AG04449 (cell line): ENCODE data around the gene GALNT2.

Experiments
- CTCF ChIA-PET: fragments of 350-600 bp; formaldehyde crosslinking; extraction: SDS; loops from one replicate; lab custom pipeline; 2021; ENCODE audit warnings: antibody characterized with exemption; lab: Yijun Ruan, JAX
- POLR2A ChIA-PET: fragments of 400-600, 350-600 bp; formaldehyde crosslinking; extraction: SDS; loops from one replicate; lab custom pipeline; 2020; ENCODE audit warnings: antibody characterized with exemption, inconsistent platforms; lab: Yijun Ruan, JAX
- DNase-seq: peaks from one replicate; pipeline ENCODE4 v3.0.0-alpha.2; 2010; ENCODE audit warnings: low read depth, low spot score
- H3K4me3 ChIP-seq: 2 replicates; pipeline ENCODE4 v1.5.1; 2011; ENCODE audit warnings: low read depth, mild to moderate bottlenecking, control low read depth, low read length
- CTCF ChIP-seq: IDR thresholded peaks from one replicate; pipeline ENCODE4 v1.5.1; 2011; ENCODE audit warnings: mild to moderate bottlenecking, moderate library complexity, low read length, control low read depth, inconsistent platforms; ENCODE audit not compliant: insufficient read depth; ENCODE audit errors: missing control alignments

The GALNT2 gene

GRCh38 chr1:230317823-230318819 is 251.1 kb downstream of the GALNT2 start:
- ChIA-PET POLR2A (no interaction called here), CTCF (interaction anchor here (0.6 kb wide), 1 partner anchor 704 kb away, joined by 3 read pairs; no protein-coding TSS in a partner anchor)
- no peak overlapping the region for H3K4me3 ChIP-seq
- no peak for DNase-seq
- no peak for TF ChIP-seq CTCF

GRCh38 chr1:230319014-230319747 is 252.1 kb downstream of the GALNT2 start:
- no peak for DNase-seq
- CTCF ChIA-PET = interaction anchor here (0.6 kb wide), 1 partner anchor 705 kb away, joined by 3 read pairs; no protein-coding TSS in a partner anchor
- POLR2A ChIA-PET = no interaction called here
- TF ChIP-seq CTCF = no peak
- H3K4me3 ChIP-seq = no peak overlapping the region

GRCh38 chr1:230320804-230321203 is 253.8 kb downstream of the GALNT2 start:
- DNase-seq = no peak
- POLR2A ChIA-PET = no interaction called here
- no peak overlapping the region for H3K4me3 ChIP-seq
- CTCF ChIA-PET = no interaction called here
- TF ChIP-seq CTCF = no peak

- DNase-seq = no peak
- CTCF ChIA-PET = no interaction called here
- no peak for TF ChIP-seq CTCF
- H3K4me3 ChIP-seq = no peak overlapping the region
- POLR2A ChIA-PET = no interaction called here
Measured at GRCh38 chr1:230321341-230321740, 254.3 kb downstream of the GALNT2 start.

- no peak for TF ChIP-seq CTCF
- CTCF ChIA-PET = no interaction called here
- POLR2A ChIA-PET = no interaction called here
- no peak for DNase-seq
- H3K4me3 ChIP-seq = no peak overlapping the region
Measured at GRCh38 chr1:230321741-230322420, 254.8 kb downstream of the GALNT2 start.
